KBM-7 (cell line): ENCODE measurements around the gene MXD1.
"Not testable (repeated sequence)": the region's sequence is repeated elsewhere in the genome, so short reads cannot be mapped to it uniquely, and the experiment has no call there.

ENCODE experiments used
- DNase-seq: peaks from one replicate; pipeline ENCODE4 v3.0.0-alpha.2; 2015
- in situ Hi-C: fragments of 300-500 bp; cut with MboI; formaldehyde crosslinking; loops from 2 replicates; pipeline ENCODE4 v1.14.3; 2020; ENCODE audit warnings: low sequenced_read_pairs, low pct_unique_long_range_greater_than_20kb, mixed read lengths

MXD1 gene

DNA sequence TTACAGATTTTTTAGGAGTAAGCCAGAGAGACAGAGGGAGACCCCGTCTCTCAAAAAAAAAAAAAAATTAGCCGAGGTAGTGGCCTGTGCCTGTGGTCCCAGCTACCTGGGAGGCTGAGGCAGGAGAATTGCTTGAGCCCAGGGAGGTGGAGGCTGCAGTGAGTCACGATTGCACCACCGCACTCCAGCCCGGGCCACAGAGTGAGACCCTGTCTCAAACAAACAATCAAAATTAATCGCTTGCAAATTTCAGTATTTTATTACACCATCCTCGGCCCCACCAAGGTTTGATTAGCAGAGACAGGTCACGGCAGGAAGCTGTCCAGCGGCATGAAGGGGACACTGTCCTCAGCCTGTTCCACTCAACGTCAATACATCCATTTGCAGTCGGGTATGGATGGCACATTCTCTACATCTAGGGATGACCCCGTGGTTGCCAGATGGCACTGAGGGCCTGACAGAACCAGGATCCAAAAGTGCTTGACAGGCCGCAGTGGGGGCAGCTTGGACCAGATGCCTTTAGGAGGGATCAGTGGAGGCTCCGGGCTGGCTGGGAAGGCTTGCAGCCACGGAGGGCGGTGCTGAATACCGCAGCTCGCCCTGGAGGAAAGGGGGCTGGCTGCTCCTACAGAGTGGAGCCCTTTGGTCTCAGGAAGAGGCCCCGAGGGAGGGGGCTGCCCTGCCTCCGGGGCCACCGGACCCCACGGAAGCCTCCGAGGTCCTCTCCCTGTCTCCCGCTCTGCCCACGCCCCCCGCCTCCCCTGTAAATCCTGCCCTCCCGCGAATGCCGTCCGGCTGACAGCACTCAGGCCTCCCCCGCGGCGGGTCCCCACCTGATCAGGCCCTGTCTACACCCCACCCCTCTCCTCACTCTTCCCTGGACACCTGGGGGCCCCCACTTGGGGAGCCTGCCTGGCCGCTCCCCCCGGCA is 33.4 kb downstream of the MXD1 start:
- DNase-seq, result no peak
- in situ Hi-C loops, result no loop called here

DNA sequence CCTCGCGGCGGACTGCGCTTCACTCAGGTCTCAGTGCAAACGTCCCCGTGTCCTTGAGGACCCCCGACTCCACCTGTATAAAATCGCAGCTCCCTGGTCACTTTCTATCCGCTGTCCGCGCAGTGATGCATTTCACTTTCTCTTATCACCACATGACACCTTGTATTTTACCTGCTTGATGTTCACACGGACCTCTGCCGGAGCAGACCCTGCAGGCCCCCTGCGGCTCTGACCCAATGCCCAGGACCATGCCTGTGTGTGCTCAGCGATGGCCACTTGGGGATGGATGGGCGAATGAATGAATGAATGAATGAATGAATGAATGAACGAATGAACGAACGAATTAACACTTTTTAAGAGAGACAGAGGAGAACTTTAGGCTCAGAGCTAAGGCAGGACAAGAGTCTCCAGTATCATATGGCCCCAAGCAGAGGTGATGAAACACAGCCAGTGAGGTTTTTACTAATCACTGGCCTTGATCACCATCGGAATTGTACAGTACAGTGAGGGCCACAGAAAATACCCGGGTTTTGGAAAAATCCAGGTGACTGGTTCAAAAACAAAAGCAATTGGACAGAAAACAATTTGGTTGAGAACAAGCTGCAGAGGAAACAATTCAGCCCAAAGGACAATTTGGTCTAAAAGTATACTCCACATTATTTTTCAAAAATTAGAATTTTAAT is 34.2 kb downstream of the MXD1 start:
- no peak for DNase-seq
- in situ Hi-C loops, result no loop called here

DNA sequence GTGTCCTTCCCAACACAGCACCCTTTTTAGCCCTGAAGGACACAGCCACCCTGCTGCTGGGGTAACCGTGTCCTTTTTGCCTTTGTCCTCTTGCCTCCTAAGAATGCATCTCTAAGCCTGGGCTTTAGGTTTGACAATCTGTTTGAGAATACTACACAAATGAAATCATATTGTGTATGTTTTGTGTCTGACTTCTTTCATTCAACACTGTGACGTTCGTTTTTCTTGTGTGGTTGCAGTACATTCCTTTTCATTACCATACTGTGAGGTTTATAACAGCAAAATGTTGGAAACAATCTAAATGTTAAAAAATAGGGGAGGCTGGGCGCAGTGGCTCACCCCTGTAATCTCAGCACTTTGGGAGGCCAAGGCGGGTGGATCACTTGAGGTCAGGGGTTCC is 35.3 kb downstream of the MXD1 start:
- in situ Hi-C loops, result no loop called here
- DNase-seq, result no peak

DNA sequence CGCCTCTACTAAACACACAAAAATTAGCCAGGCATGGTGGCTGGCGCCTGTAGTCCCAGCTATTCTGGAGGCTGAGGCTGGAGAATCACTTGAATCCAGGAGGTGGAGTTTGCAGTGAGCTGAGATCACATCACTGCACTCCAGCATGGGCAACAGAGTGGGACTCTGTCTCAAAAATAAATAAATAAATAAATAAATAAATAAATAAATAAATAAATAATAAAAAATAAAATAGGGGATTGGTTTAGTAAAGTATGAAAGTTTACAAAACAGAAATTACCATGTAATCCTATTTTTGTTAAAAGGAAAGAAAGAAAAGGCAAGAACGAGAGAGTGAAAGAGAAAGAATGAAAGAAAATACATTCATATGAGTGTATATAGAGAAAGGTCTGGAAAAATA is 35.8 kb downstream of the MXD1 start:
- in situ Hi-C loops, DNase-seq: not testable (repeated sequence)

DNA sequence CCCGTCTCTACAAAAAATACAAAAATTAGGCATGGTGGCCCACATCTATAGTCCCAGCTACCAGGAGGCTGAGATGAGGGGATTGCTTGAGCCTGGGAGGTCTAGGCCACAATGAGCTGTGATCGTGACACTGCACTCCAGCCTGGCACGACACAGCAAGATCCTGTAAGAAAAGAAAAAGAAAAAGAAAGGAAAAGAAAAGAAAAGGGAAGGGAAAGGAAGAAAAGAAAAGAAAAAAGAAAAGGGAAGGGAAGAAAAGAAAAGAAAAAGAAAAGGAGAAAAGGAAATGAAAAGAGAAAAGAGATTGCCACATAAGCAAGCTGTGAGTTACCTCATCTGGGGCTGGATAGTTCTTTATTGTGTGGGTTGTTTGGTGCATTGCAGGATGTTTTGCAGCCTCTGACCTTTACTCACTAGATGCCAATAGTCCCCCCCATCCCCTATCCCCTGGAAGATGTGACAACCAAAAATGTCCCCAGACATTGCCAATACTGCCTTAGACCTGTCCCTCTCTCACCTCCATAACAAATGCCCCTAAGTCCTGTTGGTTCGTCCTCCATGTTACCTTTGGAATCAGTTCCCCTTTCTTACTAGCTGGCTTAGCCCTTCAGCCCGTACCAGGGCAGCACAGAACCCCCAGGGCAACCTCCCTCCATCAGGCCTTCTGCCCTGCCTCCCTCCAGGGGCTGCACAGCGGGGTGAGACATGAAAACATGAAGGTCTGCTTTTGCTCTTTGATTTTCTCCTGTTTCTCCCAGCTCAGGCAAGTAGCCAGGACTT is 37.6 kb downstream of the MXD1 start:
- no peak for DNase-seq
- in situ Hi-C loops, result no loop called here

DNA sequence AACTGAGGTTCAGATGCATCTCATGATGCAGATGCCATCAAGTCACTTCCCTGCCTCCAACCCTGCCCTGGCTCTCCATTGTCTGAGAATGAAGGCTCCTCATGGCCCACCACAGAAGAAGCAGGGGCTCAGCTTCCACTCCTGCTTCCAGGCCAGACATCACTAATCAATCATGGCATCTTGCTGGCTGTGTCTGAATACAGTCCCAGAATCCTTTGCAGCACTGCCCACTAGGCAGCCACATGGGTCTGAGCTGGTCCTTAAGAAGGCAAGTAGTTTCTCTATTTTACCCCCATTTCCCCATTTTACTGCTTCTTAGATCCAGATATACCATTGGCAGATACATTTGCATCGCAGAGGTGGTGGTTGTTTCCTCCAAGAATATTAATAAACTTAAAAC is 39.2 kb downstream of the MXD1 start:
- in situ Hi-C loops, result no loop called here

DNA sequence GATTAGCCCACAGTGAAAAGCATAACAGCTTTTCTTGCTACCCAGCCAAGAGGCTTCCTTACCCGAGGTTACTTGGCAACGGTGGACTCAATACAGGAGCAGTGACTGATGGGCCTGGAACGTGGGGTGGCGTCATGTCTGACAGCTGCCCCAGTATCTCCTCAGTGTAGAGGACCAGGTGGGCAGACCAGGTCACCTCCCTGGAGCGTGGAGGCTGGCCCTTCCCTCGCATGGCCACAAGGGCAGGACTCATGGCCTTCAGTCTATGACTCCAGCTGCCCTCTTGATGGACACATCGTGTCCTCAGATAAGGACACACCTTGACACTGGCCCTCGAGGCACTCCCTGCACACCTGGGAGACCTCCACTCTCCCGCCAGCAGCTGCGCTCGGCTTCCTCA is 40.1 kb downstream of the MXD1 start:
- in situ Hi-C loops, result no loop called here
- DNase-seq, result no peak

More for the DNA sequence above, 39.2 kb downstream of the MXD1 start:
- no peak for DNase-seq

DNA sequence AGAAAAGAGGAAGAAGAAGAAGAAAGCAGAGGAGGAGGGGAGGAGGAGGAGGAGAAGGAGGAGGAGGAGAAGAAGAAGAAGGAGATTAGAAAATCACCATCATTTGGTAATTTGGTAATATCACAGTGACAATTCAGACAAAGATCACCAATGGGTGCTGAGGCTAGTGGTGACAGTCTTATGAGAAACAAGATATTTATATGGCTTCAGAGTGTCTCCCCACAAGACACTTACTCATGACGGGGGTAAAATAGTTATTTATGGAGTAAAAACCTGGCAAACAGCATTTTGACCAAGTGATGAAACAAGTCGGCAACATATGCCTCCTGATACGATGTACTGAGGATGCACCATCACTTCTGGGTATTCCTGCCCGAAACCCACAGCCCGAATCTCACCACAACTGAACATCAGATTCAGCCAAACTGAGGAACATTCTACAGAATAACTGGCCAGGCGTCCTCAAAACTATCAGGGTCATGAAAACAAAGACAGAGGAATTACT is 41.6 kb downstream of the MXD1 start:
- in situ Hi-C loops, result no loop called here
- no peak for DNase-seq

DNA sequence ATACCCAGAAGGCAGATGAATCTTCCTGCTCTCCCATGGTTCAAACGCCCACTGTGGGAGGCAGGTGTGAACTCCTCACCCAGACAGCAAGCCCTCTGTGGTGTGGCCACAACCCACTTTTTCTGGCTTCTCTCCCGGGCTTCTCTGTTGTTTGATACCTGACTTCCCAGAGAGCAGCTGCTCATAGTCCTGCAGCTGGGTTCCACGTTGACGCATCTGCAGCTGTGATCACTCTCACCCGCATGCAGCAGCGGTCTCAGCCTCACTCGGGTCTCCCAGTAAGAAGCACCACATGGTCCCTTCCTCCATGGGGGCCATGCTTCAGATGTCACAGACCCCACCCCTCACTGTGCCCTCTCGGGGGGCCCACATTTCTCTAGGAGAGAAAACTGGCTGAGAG is 43.1 kb downstream of the MXD1 start:
- DNase-seq, result no peak
- in situ Hi-C loops, result no loop called here

DNA sequence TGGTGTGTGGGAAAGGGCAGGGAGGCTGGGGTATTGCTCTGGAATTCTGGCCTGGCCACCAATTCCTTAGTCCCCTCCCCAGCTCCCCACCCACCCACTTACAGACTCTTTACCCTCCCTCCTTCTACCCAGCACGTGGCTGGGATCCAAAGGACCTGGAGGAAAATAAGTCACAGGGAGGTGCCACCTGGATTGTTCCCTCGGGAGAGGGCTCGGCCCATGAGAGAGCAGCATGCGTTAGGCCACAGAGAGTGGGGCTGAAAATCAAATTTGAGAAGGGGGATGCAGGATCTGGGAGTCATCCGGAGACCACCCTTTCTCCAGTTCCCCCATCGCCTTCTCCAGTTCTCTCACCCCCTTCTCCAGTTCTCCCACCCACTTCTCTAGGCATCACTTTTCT is 43.6 kb downstream of the MXD1 start:
- DNase-seq, result no peak
- in situ Hi-C loops, result no loop called here

DNA sequence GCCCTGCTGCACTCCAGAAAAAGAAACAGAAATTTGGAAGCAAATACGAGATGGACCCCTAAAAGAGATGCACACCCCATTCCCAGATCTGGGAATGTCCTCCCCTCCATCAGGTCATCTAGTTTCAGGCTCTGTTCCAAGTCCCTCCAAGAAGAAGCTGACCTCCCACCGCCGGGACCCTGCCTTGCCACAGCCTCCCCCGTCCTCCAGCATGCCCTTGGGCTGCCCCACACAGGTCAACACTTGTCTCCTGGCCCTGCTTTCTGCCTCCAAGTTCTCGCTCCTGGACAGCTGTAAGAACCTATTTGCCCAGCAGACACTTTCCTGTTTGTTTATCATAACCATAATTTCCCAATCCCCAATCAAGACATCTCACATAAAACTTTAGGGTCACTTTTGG is 44.5 kb downstream of the MXD1 start:
- in situ Hi-C loops, result no loop called here
- no peak for DNase-seq

DNA sequence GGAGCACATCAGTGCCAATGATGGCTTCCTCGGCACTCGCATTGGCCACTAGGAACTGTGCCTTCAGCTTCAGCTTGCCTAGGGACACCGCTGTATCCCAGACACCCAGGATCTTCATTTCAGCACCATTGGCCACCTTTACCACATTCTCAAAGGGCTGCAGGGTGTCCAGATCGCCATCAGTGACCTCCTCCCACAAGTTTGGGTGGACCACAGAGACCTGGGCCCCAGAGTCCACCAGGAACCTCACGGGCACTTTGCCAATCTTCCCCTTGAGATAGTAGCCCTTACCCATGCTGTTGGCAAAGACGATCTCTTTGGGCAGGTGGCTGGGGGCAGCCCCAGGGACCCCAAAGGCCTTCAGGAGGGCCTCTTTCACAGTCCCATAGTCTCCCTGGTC is 45.9 kb downstream of the MXD1 start:
- no peak for DNase-seq
- in situ Hi-C loops, result no loop called here

DNA sequence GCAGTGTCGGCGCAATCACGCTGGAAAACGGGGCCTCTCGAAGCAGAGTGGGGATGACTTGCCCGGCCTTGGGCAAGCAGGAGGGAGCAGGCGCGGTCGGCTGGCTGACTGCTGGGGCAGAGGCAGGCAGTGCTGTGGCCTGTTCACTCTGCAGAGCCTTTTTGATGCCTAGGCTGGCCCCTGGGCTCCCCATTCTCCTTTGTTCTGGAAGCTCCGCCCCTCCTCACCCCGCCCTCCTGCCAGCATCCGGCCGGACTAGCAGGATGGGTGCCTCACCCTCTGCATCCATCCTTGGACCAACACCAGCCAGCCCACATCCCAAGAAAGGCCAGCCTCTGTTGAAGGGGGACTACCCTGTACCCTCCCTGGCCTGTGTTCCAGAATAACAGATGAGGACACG is 46.6 kb downstream of the MXD1 start, which contains the start of gene ASPRV1:
ASPRV1 (minus strand) TSS at position 136 of the 400 bp plus-strand sequence. CDS start 195 bp downstream, outside the sequence.
- no peak for DNase-seq
- in situ Hi-C loops, result no loop called here

DNA sequence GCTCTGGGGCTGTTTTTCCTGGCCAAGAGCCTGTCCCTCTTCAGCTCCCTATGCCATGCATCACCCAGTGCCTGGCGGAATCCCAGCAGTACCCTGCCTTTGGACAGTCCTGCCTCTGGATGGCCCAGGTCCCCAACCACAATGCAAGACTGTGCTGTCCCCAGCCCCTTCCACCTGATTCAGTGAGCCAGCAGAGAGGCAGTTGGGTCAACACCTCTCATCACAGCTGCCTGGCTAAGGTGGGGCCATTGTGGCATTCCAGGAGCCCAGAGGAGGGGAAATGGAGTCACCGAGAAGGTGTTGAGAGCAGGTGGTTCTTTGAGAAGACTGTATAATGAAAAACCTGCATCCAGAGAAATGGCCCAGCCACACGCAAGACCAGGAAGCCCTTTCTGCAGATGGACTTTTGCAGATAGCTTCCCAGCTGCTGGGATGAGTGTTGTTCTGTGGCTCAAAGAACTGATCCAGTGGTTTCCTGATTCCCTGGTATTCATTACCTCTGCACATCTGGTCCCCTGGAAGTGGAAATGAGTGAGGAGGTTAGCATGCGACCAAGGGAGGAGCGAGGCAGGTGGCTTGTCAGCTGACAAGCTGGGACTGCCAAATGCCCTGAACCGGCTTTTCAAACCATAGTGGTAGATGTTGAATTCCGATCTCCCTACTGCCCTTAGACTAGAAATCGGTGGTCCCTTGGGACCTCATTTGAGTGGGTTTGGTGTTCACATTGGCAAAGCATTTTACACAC is 48.2 kb downstream of the MXD1 start:
- DNase-seq, result no peak
- in situ Hi-C loops, result no loop called here

DNA sequence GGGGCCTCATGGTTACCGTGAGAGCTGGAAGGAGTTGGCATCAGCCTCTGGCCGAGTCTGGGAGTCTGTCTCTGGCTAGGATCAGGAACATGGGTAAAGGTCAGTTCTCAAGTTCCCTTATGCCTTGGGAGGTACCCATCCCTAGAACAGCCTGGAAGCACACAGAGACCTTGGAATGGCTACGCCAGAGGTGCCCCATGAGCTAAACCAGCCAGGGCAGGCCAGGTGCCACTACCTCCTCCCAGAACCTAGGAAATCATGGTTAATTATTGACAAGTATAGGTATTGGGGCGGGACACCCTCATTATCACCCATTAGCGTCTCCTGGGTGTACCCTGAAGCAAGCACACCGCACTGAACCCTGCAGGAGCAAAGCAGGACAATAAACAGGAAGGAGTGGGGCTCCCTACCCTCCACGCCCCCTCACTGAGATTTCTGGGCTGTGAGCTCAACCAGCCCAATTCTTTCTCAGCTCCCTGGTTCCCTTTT is 49.5 kb downstream of the MXD1 start:
- DNase-seq, result no peak
- in situ Hi-C loops, result no loop called here

DNA sequence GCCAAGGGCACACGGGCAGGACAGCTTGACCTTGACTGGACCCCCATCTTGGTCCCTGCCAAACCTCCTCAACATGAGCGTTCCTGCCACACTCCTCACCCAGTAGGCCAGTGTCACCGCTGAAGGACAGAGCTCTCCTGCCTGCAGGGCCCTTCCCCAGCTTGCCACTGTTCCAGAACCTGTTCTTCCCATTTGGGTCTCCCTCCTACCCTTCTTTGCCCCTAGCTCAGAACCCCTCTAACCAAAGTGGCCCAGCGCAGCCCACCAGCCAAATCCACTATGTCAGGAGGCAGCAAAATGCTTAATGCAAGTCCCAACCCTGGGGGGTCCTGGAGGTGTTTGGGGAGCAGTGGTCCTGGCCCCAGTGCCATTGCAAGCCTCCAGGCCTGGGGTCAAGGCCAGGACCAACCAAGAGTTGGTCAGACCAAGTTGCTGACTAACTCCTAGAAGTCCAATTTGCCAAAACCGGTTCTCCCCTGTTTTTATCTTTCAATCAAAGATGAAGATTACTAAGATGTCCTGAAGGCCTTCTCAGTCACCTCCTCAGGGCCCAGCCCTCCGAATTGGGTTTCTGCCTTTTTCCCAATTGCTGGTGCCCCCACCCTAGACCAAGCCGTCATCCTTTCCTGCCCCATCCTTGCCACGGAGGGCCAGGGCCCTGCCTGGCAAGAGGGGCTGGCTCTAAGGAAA is 51.0 kb downstream of the MXD1 start:
- in situ Hi-C loops, result no loop called here
- DNase-seq, result no peak

DNA sequence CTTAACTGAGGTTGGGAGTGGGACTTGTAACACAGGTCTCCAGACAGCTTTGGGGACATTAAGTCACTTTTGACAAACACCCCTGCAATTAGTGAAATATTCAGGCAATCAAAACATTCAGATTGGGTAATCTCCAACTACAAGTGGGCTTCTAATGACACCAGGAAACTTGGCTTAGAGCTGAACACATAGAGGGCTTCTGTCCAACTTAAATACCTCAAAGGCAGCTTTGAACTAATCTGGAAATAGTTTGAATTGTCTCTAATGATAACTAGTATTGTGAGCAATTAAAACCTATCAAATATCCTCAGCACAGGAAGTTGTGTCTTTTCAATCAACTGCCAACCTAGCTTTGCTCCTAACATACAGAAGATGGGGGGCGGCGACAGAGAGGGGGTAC is 51.6 kb downstream of the MXD1 start:
- in situ Hi-C loops, result no loop called here
- DNase-seq, result no peak

DNA sequence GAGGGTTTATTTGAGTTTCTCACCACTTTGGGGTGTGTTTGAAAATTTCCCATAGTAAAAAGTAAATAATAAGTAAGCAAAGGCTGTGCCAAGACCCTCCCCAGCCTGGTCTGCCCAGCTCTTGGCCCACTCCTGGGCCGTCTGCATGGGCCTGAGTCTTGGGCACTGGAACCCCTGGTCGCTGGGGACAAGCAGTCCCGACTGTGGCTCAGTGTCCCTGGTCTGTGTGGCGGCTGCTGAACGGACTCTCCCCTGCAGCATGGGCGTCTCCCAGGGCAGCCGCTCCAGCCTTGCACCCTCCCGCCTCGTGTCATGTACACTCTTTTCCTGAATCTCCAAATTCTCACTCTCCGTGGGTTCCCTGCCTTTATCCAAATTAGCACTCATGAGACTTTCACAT is 53.7 kb downstream of the MXD1 start:
- no peak for DNase-seq
- in situ Hi-C loops, result no loop called here
